Transverse colon (tissue), 4 donors: ENCODE data around the gene ERG.

ENCODE experiments used
- POLR2A ChIP-seq: fragments of 450-650 bp; IDR thresholded peaks from one replicate; pipeline ENCODE4 v1.6.1; 2016; ENCODE audit warnings: antibody characterized with exemption, mild to moderate bottlenecking, moderate library complexity
- POLR2AphosphoS5 ChIP-seq, 3 donors: sonication (generic); formaldehyde crosslinking; IDR thresholded peaks; one replicate each; pipeline ENCODE4 v1.6.1; 2016; ENCODE audit warnings: antibody characterized with exemption in 3 of 3
- TF ChIP-seq, protein P1 (sequence below), 5 experiments: fragments of 200-600 bp in 3 of 5; fragments of 450-650 bp in 2 of 5; sonication (generic) in 3 of 5; IDR thresholded peaks; 1 replicate in 2 of 5; 2 replicates in 3 of 5; pipeline ENCODE4 v1.5.1; 2016 to 2017; ENCODE audit warnings: antibody characterized with exemption in 5 of 5, inconsistent platforms in 3 of 5, mild to moderate bottlenecking in 2 of 5, moderate library complexity in 1 of 5

DNA sequence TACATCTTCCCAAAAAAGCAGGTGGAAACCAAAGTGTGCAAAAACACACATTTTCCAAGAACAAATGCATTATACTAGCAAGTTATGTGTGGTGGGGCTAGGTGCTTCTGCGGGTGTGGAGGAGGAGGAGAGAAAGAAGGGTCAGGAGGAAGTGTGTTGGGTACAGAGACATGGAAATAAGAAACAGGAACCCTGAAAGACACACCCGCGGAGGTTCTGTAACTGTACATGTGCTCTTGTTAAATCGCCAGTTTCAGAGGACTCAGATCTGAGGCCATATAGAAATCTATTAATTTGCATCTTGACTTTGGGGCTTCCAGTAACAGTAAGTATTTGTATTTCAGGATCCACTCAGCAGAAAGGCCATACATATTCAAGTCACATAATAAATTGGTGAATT is 30.9 kb downstream of the ERG start:
- TF ChIP-seq, protein P1, sequence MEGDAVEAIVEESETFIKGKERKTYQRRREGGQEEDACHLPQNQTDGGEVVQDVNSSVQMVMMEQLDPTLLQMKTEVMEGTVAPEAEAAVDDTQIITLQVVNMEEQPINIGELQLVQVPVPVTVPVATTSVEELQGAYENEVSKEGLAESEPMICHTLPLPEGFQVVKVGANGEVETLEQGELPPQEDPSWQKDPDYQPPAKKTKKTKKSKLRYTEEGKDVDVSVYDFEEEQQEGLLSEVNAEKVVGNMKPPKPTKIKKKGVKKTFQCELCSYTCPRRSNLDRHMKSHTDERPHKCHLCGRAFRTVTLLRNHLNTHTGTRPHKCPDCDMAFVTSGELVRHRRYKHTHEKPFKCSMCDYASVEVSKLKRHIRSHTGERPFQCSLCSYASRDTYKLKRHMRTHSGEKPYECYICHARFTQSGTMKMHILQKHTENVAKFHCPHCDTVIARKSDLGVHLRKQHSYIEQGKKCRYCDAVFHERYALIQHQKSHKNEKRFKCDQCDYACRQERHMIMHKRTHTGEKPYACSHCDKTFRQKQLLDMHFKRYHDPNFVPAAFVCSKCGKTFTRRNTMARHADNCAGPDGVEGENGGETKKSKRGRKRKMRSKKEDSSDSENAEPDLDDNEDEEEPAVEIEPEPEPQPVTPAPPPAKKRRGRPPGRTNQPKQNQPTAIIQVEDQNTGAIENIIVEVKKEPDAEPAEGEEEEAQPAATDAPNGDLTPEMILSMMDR (IDR thresholded peaks at IDR 0.05): no peak
- TF ChIP-seq POLR2AphosphoS5 (IDR thresholded peaks at IDR 0.05) (no peak), POLR2A (no peak)
